Calu3 (cell line): ENCODE measurements around the gene MARS1. TPM values are rescaled to one million over a fixed set of nuclear protein-coding genes. Genes with fewer than 3 reads are reported as not detected.
"Not testable (repeated sequence)": the region's sequence is repeated elsewhere in the genome, so short reads cannot be mapped to it uniquely, and the experiment has no call there.

Experiments
- BruUV-seq: library from RNA; stranded (reverse); fragments of 400-500 nt; replicated peaks from 2 replicates; lab custom pipeline; 2021; lab: Mats Ljungman, UMichigan
- CTCF ChIA-PET: fragments of 300-600 bp; sonication (Branson Sonifier 250); formaldehyde crosslinking; loops from one replicate; lab custom pipeline; 2022; ENCODE audit warnings: antibody characterized with exemption; lab: Charles Lee
- DNase-seq: peaks from one replicate; pipeline ENCODE4 v3.0.0; 2022
- H3K27ac Mint-ChIP-seq: one replicate; pipeline ENCODE4 v1.8.0; 2022; ENCODE audit warnings: mixed read lengths; ENCODE audit not compliant: unreplicated experiment
- H3K27me3 Mint-ChIP-seq: one replicate; pipeline ENCODE4 v1.8.0; 2022; ENCODE audit warnings: mixed read lengths; ENCODE audit not compliant: unreplicated experiment
- H3K36me3 Mint-ChIP-seq: one replicate; pipeline ENCODE4 v1.8.0; 2022; ENCODE audit warnings: mild to moderate bottlenecking, moderate library complexity, mixed read lengths; ENCODE audit not compliant: insufficient read depth, unreplicated experiment
- H3K4me1 Mint-ChIP-seq: one replicate; pipeline ENCODE4 v1.8.0; 2022; ENCODE audit warnings: mild to moderate bottlenecking, low read depth, mixed read lengths; ENCODE audit not compliant: unreplicated experiment
- H3K4me3 Mint-ChIP-seq: one replicate; pipeline ENCODE4 v1.8.0; 2022; ENCODE audit warnings: mild to moderate bottlenecking, low read depth, moderate library complexity, mixed read lengths; ENCODE audit not compliant: unreplicated experiment
- H3K9me3 Mint-ChIP-seq: one replicate; pipeline ENCODE4 v1.8.0; 2022; ENCODE audit warnings: low read depth, mixed read lengths; ENCODE audit not compliant: unreplicated experiment
- intact Hi-C: fragments of 100-400 bp; cut with micrococcal nuclease; formaldehyde crosslinking; loops from one replicate; pipeline ENCODE4 v1.10.0; 2022; ENCODE audit not compliant: unreplicated experiment
- total RNA-seq: library from RNA; stranded (reverse); gene quantifications from 2 replicates; pipeline ENCODE4 v1.2.3, GENCODE V29; 2022
- TF ChIP-seq, protein P1 (sequence below): fragments of 200-600 bp; IDR thresholded peaks from one replicate; pipeline ENCODE4 v1.8.0; 2022; ENCODE audit warnings: antibody characterized with exemption; ENCODE audit not compliant: unreplicated experiment

Gene MARS1
- total RNA-seq, 1 experiment from 2014 or later: 358 TPM

DNA sequence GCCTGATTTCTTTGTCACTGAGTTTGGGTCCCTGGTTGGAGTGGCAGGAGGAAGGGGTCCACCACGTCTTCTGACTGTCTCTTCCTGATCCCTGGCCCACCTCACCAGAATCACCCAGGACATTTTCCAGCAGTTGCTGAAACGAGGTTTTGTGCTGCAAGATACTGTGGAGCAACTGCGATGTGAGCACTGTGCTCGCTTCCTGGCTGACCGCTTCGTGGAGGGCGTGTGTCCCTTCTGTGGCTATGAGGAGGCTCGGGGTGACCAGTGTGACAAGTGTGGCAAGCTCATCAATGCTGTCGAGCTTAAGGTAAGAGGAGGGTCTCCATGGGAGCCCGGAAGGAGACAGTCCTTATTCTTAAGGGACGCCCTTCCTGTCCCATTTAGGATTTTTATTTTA, 12.3 kb downstream of the MARS1 start:
- no peak for DNase-seq
- Mint-ChIP-seq H3K27ac (no peak overlapping the region), H3K27me3 (no peaks in the 10 kb centered on the region), H3K9me3 (no peaks in the 10 kb centered on the region), H3K4me3 (no peak overlapping the region), H3K4me1 (no peaks in the 10 kb centered on the region), H3K36me3 (peaks cover 96% of the 10 kb centered on the region)
- no TSS peak for BruUV-seq
- intact Hi-C loops: no loop called here
- CTCF ChIA-PET: no interaction called here
- TF ChIP-seq, protein P1, sequence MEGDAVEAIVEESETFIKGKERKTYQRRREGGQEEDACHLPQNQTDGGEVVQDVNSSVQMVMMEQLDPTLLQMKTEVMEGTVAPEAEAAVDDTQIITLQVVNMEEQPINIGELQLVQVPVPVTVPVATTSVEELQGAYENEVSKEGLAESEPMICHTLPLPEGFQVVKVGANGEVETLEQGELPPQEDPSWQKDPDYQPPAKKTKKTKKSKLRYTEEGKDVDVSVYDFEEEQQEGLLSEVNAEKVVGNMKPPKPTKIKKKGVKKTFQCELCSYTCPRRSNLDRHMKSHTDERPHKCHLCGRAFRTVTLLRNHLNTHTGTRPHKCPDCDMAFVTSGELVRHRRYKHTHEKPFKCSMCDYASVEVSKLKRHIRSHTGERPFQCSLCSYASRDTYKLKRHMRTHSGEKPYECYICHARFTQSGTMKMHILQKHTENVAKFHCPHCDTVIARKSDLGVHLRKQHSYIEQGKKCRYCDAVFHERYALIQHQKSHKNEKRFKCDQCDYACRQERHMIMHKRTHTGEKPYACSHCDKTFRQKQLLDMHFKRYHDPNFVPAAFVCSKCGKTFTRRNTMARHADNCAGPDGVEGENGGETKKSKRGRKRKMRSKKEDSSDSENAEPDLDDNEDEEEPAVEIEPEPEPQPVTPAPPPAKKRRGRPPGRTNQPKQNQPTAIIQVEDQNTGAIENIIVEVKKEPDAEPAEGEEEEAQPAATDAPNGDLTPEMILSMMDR: no peak

DNA sequence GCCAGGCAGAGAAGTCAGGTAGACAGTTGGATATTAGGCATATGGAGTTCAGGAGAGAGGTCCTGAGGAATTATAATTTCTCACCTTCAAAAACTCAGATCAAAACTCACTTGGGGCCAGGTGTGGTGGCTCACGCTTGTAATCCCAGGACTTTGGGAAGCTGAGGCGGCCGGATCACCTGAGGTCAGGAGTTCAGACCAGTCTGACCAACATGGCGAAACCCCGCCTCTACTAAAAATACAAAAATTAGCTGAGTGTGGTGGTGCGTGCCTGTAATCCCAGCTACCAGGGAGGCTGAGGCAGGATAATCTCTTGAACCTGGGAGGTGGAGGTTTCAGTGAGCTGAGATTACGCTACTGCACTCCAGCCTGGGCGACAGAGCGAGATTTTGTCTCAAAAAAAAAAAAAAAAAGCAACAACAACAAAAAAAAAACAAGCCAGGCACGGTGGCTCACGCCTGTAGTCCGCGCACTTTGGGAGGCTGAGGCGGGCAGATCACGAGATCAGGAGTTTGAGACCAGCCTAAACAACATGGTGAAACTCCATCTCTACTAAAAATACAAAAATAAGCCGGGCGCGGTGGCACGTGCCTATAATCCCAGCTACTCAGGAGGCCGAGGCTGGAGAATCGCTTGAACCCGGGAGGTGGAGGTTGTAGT, 14.6 kb downstream of the MARS1 start:
- CTCF ChIA-PET: interaction anchor here (0.6 to 0.7 kb wide), 2 partner anchors 12 to 352 kb away, joined by 3 read pairs; no protein-coding TSS in a partner anchor
- H3K9me3 Mint-ChIP-seq, H3K4me1 Mint-ChIP-seq, intact Hi-C loops, H3K4me3 Mint-ChIP-seq, BruUV-seq, DNase-seq, H3K27me3 Mint-ChIP-seq: not testable (repeated sequence)
- Mint-ChIP-seq H3K36me3 (peaks cover 94% of the 10 kb centered on the region), H3K27ac (peak overlapping the region; percentile 20)

DNA sequence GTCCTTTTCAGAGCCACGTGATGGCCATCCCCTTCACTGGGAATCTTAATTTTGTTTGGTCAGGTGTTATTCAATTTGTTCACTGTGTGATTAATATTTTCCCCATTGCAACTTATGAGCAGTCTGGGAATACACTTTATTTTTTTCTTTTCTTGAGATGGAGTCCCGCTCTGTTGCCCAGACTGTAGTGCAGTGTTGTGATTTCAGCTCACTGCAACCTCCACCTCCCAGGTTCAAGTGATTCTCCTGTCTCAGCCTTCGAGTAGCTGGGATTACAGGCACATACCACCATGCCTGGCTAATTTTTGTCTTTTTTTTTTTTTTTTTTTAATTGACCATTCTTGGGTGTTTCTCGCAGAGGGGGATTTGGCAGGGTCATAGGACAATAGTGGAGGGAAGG, 18.7 kb downstream of the MARS1 start:
- H3K27ac Mint-ChIP-seq, H3K4me3 Mint-ChIP-seq, BruUV-seq, H3K9me3 Mint-ChIP-seq, DNase-seq, intact Hi-C loops, CTCF ChIA-PET, H3K4me1 Mint-ChIP-seq, H3K27me3 Mint-ChIP-seq: not testable (repeated sequence)
- H3K36me3 Mint-ChIP-seq: peaks cover 82% of the 10 kb centered on the region

DNA sequence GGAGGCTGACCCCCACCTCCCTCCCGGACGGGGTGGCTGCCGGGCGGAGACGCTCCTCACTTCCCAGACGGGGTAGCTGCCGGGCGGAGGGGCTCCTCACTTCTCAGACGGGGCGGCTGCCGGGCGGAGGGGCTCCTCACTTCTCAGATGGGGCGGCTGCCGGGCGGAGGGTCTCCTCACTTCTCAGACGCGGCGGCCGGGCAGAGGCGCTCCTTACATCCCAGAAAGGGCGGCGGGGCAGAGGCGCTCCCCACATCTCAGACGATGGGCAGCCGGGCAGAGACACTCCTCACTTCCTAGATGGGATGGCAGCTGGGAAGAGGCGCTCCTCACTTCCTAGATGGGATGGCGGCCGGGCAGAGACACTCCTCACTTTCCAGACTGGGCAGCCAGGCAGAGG, 19.9 kb downstream of the MARS1 start:
- BruUV-seq, CTCF ChIA-PET, H3K27me3 Mint-ChIP-seq, intact Hi-C loops, H3K4me1 Mint-ChIP-seq, DNase-seq, H3K4me3 Mint-ChIP-seq, H3K9me3 Mint-ChIP-seq, H3K27ac Mint-ChIP-seq: not testable (repeated sequence)
- H3K36me3 Mint-ChIP-seq: peaks cover 82% of the 10 kb centered on the region

DNA sequence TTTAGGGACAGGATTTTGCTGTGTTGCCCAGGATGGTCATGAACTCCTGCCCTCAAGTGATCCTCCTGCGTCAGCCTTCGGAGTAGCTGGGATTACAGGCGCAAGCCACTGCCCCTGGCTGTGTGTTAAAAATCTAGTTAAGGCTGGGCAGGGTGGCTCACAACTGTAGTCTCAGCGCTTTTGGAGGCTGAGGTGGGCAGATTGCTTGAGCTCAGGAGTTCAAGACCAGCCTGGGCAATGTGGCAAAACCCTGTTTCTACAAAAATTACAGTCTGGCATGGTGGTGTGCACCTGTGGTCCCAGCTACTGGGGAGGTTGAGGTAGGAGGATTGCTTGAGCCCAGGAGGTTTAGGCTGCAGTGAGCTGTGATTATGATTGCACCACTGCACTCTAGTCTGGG, 23.3 kb downstream of the MARS1 start:
- no TSS peak for BruUV-seq
- Mint-ChIP-seq H3K4me3 (no peak overlapping the region), H3K36me3 (peaks cover 81% of the 10 kb centered on the region), H3K9me3 (no peaks in the 10 kb centered on the region), H3K4me1 (no peaks in the 10 kb centered on the region), H3K27ac (no peak overlapping the region), H3K27me3 (no peaks in the 10 kb centered on the region)
- no peak for DNase-seq
- intact Hi-C loops: no loop called here
- CTCF ChIA-PET: no interaction called here
- TF ChIP-seq, protein P1: no peak
